Measurements from ENCODE around the gene SERGEF.

GRCh38 chr11:17786824-17787525 lies 225.9 kb downstream of the SERGEF start:
- TF ChIP-seq CTCF (IDR thresholded peaks at IDR 0.05) (no peak), POLR2A (IDR thresholded peaks at IDR 0.05) (no peak)

All from body of pancreas (tissue), 4 donors.